Ascending aorta (tissue), 2 donors: ENCODE data around the gene NMT2. TPM values are rescaled to one million over a fixed set of nuclear protein-coding genes. Genes with fewer than 3 reads are reported as not detected.

ENCODE experiments used
- DNase-seq, 2 donors: peaks; one replicate each; pipeline ENCODE4 v3.0.0-alpha.2; 2019; ENCODE audit warnings: low spot score in 2 of 2
- H3K27ac ChIP-seq, 2 donors: fragments of 200-600 bp; sonication (generic); one replicate each; pipeline ENCODE4 v1.5.1; 2016 to 2017; ENCODE audit warnings: mild to moderate bottlenecking in 1 of 2
- H3K27me3 ChIP-seq: fragments of 200-600 bp; sonication (generic); one replicate; pipeline ENCODE4 v1.5.1; 2017
- H3K36me3 ChIP-seq, 2 donors: fragments of 200-600 bp; sonication (generic); one replicate each; pipeline ENCODE4 v1.5.1; 2016
- H3K4me1 ChIP-seq, 2 donors: fragments of 200-600 bp; sonication (generic); one replicate each; pipeline ENCODE4 v1.5.1; 2016 to 2017; ENCODE audit warnings: mild to moderate bottlenecking in 1 of 2
- H3K4me3 ChIP-seq, 2 donors: fragments of 200-600 bp; sonication (generic); one replicate each; pipeline ENCODE4 v1.5.1; 2016 to 2017; ENCODE audit warnings: mild to moderate bottlenecking in 1 of 2
- H3K9me3 ChIP-seq, 2 donors: fragments of 200-600 bp; sonication (generic); one replicate each; pipeline ENCODE4 v1.5.1; 2016
- intact Hi-C: fragments of 100-400 bp; cut with DNase I; formaldehyde crosslinking; loops from one replicate; pipeline ENCODE4 v1.15.1; 2023
- total RNA-seq: library from RNA; depleted of rRNA; stranded (reverse); fragments of >200 nt; gene quantifications from one replicate; pipeline ENCODE4 v1.1.0, GENCODE V29; 2016
- TF ChIP-seq, protein P1 (sequence below), 3 experiments: fragments of 200-600 bp in 2 of 3; fragments of 450-650 bp in 1 of 3; sonication (generic) in 2 of 3; IDR thresholded peaks; one replicate each; pipeline ENCODE4 v1.5.1; 2016 to 2019; ENCODE audit warnings: antibody characterized with exemption in 3 of 3, mild to moderate bottlenecking in 1 of 3, moderate library complexity in 1 of 3

The NMT2 gene
- total RNA-seq, 1 donor from 2014 or later: 11.9 TPM

DNA sequence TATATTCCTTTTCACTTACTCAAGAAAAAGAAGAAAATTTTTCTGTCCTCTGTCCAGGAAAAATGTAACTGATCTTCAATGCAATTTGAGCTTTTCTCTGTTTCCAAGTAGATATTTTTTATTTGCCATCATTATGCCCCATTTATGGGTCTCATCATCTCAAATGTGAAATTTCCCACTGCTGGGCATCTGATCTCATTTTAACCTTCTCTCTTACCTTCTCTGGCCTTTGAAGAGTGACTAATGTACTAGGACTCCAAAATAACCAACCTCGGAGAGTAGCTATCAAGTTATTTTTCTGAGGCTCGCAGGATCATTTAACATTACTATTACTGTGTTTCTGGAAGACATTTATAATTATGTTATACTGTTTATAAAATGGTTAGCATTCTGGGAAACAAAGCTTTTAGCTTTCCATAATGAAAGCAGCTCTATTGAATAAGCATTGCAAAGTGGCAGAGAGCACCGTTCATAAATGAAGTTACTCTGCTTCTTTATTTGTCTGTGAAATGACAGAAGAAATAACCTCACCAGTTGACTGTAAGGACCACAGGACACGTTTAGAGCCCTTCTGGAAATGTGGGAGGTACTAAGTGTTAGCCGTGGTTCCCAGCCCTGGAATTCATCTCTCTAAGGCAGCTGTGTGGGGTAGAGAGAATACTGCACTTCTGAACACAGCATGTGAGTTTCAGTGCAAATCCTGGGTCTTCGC lies 33.3 kb upstream of the NMT2 start:
- no peak overlapping the region for H3K27ac ChIP-seq
- H3K4me1 ChIP-seq: no peaks in the 10 kb centered on the region
- intact Hi-C loops: no loop called here
- no peaks in the 10 kb centered on the region for H3K36me3 ChIP-seq
- DNase-seq: no peak
- no peaks in the 10 kb centered on the region for H3K9me3 ChIP-seq
- TF ChIP-seq, protein P1, sequence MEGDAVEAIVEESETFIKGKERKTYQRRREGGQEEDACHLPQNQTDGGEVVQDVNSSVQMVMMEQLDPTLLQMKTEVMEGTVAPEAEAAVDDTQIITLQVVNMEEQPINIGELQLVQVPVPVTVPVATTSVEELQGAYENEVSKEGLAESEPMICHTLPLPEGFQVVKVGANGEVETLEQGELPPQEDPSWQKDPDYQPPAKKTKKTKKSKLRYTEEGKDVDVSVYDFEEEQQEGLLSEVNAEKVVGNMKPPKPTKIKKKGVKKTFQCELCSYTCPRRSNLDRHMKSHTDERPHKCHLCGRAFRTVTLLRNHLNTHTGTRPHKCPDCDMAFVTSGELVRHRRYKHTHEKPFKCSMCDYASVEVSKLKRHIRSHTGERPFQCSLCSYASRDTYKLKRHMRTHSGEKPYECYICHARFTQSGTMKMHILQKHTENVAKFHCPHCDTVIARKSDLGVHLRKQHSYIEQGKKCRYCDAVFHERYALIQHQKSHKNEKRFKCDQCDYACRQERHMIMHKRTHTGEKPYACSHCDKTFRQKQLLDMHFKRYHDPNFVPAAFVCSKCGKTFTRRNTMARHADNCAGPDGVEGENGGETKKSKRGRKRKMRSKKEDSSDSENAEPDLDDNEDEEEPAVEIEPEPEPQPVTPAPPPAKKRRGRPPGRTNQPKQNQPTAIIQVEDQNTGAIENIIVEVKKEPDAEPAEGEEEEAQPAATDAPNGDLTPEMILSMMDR (IDR thresholded peaks at IDR 0.05): no peak
- H3K27me3 ChIP-seq: no peaks in the 10 kb centered on the region
- H3K4me3 ChIP-seq: no peak overlapping the region

DNA sequence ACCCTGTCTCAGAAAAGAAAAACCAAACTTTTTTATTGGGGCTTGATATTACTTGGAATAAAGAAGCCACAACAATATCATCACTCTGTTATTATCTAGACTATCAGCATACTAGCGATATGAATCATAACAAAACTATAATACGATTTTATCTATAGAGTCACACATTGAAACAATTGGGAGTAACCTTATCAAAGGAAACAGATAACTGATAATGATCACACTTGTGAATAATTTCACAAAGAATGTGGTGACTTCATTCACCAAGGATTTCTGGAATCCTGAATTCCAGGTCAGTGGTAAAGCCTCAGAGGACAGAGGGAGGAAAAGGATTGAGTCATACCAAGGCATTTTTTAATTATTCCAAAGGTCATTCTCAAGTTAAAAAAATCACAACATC lies 32.1 kb upstream of the NMT2 start:
- Histone ChIP-seq H3K4me3 (no peak overlapping the region), H3K9me3 (no peaks in the 10 kb centered on the region), H3K27ac (no peak overlapping the region), H3K4me1 (no peaks in the 10 kb centered on the region), H3K36me3 (no peaks in the 10 kb centered on the region), H3K27me3 (no peaks in the 10 kb centered on the region)
- TF ChIP-seq, protein P1 (IDR thresholded peaks at IDR 0.05): no peak
- intact Hi-C loops: no loop called here
- DNase-seq: no peak

DNA sequence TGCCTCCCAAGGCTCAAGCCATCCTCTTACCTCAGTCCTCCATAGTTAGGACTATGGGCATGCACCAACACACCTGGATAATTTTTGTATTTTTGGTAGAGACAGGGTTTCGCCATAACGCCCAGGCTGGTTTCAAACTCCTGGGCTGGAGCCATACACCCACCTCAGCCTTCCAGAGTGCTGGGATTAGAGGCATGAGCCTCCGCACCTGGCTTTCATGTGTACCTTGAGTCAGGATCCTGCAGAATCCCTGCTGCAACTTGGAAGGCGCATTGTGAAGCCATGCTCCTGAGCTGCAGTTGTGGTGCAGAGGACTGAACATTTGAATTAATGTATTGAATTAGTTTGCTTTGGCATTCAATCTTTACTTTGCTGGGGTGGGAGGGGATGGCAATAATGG lies 29.4 kb upstream of the NMT2 start:
- intact Hi-C loops: no loop called here
- Histone ChIP-seq H3K27me3 (no peaks in the 10 kb centered on the region), H3K4me1 (no peaks in the 10 kb centered on the region), H3K9me3 (no peaks in the 10 kb centered on the region), H3K36me3 (no peaks in the 10 kb centered on the region), H3K27ac (no peak overlapping the region), H3K4me3 (no peak overlapping the region)
- no peak for DNase-seq
- TF ChIP-seq, protein P1 (IDR thresholded peaks at IDR 0.05): no peak

DNA sequence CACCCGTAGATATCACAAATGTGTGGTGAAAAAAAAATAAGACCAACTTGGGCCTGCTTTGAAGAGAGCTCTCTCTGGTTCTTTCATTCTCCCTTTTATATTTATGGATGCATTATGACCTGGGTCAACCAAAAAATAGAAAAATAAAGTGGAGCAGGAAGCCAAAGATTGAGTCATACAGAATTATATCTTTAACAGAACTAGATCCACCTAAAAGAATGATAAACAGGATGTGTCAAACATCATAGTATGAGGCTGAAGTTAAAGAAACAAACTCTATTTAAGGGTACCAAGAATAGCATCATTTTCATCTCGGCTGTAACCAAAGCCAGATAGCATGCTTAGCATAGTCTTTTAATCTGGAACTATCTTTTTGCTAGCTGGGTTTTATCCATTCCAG lies 28.8 kb upstream of the NMT2 start:
- H3K9me3 ChIP-seq: no peaks in the 10 kb centered on the region

DNA sequence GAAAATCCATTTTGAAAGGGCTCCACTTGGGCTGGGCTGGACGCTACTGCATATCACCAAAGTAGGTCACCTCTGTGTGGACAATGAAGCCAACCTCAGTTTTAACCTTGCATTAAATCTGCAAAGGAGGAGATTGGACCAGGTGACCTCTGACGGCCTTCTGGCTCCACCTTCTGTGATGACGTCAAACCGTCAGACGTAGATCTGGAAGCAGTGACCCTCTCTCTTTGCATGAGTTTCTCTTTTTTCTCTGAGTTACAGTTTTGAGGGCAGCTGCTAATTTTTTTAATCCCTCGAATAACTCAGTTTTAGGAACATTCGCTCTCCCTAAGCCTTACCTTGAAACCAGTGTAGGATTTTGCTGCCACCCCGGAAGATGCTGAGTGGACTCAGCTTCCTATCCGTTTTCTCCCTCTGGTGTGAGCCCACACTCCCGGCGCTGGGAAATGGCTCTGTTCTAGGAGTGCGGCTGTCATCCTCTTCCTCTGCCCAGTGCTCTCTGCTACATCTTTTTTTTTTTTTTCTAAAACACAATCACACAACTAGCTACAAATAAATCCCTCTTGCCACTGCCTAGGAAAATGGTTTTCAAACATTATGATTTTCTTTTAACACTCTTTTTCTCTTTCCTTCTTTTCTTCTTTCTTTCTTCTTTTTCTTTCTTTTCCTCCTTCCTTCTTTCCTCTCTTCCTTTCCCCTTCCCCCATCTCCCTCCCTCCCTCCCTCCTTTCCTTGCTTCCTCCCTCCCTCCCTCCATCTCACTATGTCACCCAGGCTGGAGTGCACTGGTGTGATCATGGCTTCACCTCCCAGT lies 27.7 kb upstream of the NMT2 start:
- Histone ChIP-seq H3K36me3 (no peaks in the 10 kb centered on the region), H3K4me3 (no peak overlapping the region), H3K27ac (no peak overlapping the region), H3K27me3 (no peaks in the 10 kb centered on the region), H3K9me3 (no peaks in the 10 kb centered on the region), H3K4me1 (no peaks in the 10 kb centered on the region)
- TF ChIP-seq, protein P1 (IDR thresholded peaks at IDR 0.05): no peak
- intact Hi-C loops: no loop called here
- no peak for DNase-seq

More for the DNA sequence above, 28.8 kb upstream of the NMT2 start:
- no peaks in the 10 kb centered on the region for H3K27me3 ChIP-seq
- no peaks in the 10 kb centered on the region for H3K4me1 ChIP-seq
- DNase-seq: no peak
- intact Hi-C loops: no loop called here
- H3K27ac ChIP-seq: no peak overlapping the region
- no peak overlapping the region for H3K4me3 ChIP-seq
- TF ChIP-seq, protein P1 (IDR thresholded peaks at IDR 0.05): no peak
- H3K36me3 ChIP-seq: no peaks in the 10 kb centered on the region
